Smooth muscle cell (in vitro differentiated cells): ENCODE measurements around the gene FSCN2. TPM values are rescaled to one million over a fixed set of nuclear protein-coding genes. Genes with fewer than 3 reads are reported as not detected.

Experiments used
- DNase-seq: peaks from one replicate; lab custom pipeline; 2025; ENCODE audit not compliant: unreplicated experiment; lab: John Stamatoyannopoulos, UW
- H2AFZ ChIP-seq: fragments of 200-600 bp; sonication (generic); 2 replicates; pipeline ENCODE4 v1.6.0; 2016; ENCODE audit warnings: antibody characterized with exemption, low read depth, mild to moderate bottlenecking
- H3F3A ChIP-seq: fragments of 200-600 bp; sonication (generic); 2 replicates; pipeline ENCODE4 v1.6.0; 2017; ENCODE audit warnings: antibody characterized with exemption, low read depth
- H3K27ac ChIP-seq: fragments of 200-600 bp; sonication (generic); 2 replicates; pipeline ENCODE4 v1.5.1; 2016; ENCODE audit warnings: low read depth, mild to moderate bottlenecking
- H3K27me3 ChIP-seq: fragments of 200-600 bp; sonication (generic); 2 replicates; pipeline ENCODE4 v1.6.1; 2016; ENCODE audit warnings: low read depth, mild to moderate bottlenecking
- H3K36me3 ChIP-seq: fragments of 200-600 bp; sonication (generic); 2 replicates; pipeline ENCODE4 v1.5.1; 2016; ENCODE audit warnings: low read depth
- H3K4me1 ChIP-seq: fragments of 200-600 bp; sonication (generic); 2 replicates; pipeline ENCODE4 v1.5.1; 2016; ENCODE audit warnings: low read depth
- H3K4me2 ChIP-seq: fragments of 200-600 bp; sonication (generic); 2 replicates; pipeline ENCODE4 v1.6.0; 2016; ENCODE audit warnings: mild to moderate bottlenecking
- H3K4me3 ChIP-seq: fragments of 200-600 bp; sonication (generic); 2 replicates; pipeline ENCODE4 v1.5.1; 2016; ENCODE audit warnings: mild to moderate bottlenecking
- H3K79me2 ChIP-seq: fragments of 200-600 bp; sonication (generic); 2 replicates; pipeline ENCODE4 v1.6.0; 2016; ENCODE audit warnings: low read depth, mild to moderate bottlenecking
- H3K9ac ChIP-seq: fragments of 200-600 bp; sonication (generic); 2 replicates; pipeline ENCODE4 v1.6.0; 2016; ENCODE audit warnings: low read depth
- H3K9me3 ChIP-seq: fragments of 200-600 bp; sonication (generic); replicated peaks from 2 replicates; pipeline ENCODE4 v1.5.1; 2016; ENCODE audit warnings: low read depth
- H4K20me1 ChIP-seq: fragments of 200-600 bp; sonication (generic); 2 replicates; pipeline ENCODE4 v1.6.0; 2016; ENCODE audit warnings: low read depth
- CTCF ChIP-seq: fragments of 200-600 bp; sonication (generic); IDR thresholded peaks from 2 replicates; pipeline ENCODE4 v1.5.1; 2017; ENCODE audit warnings: borderline replicate concordance, mild to moderate bottlenecking, antibody characterized with exemption; ENCODE audit not compliant: insufficient read depth, poor library complexity, severe bottlenecking
- WGBS: methylation state at CpG from one replicate; pipeline ENCODE4 v1.1.7; 2016; ENCODE audit warnings: low lambda C conversion rate; 5-methylcytosine and 5-hydroxymethylcytosine counted together
- polyA plus RNA-seq: library from polyadenylated mRNA; unstranded; fragments of >200 nt; fragmentation: Nextera tagmentation; extraction: Ambion mirVana; gene quantifications from 2 replicates; pipeline ENCODE4 v1.2.1, GENCODE V29; 2016
- total RNA-seq: library from RNA; depleted of rRNA; stranded (reverse); fragments of >200 nt; gene quantifications from 2 replicates; pipeline ENCODE4 v1.2.3, GENCODE V29; 2014

FSCN2 gene
- total and polyA plus RNA-seq, 2 experiments from 2014 or later = 0.63 to 0.72 TPM

DNA sequence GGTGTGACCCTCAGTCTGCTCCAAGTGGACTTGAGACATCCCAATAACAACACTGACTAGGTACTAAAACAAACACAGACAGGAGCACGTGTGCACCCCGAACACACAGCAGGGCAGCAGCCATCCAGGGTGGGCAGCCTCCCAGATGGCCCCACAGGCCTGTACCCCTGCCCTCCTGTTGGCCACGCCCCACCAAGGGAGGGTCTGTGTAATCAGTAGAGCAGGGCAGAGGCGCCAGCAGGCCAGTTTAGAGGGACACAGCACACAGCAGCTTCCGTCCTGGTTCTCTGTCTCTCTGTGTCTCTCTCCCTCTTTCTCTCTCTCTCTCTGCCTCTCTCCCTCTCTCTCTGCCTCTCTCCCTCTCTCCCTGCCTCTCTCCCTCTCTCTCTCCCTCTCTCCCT, 37.0 kb upstream of the FSCN2 start:
- H3K36me3 ChIP-seq = no peaks in the 10 kb centered on the region
- TF ChIP-seq CTCF = no peak
- H3K9me3 ChIP-seq = no peaks in the 10 kb centered on the region
- no peak overlapping the region for H3K9ac ChIP-seq
- no peak overlapping the region for H3K27ac ChIP-seq
- DNase-seq = no peak
- H3F3A ChIP-seq = no peaks in the 10 kb centered on the region
- H4K20me1 ChIP-seq = no peaks in the 10 kb centered on the region
- H3K27me3 ChIP-seq = no peaks in the 10 kb centered on the region
- no peaks in the 10 kb centered on the region for H3K79me2 ChIP-seq
- H3K4me1 ChIP-seq = peaks cover 26% of the 10 kb centered on the region
- H3K4me3 ChIP-seq = no peak overlapping the region
- H3K4me2 ChIP-seq = no peak overlapping the region
- WGBS = 82% methylated on average over 3 of the region's 5 CpGs
- H2AFZ ChIP-seq = no peak overlapping the region

DNA sequence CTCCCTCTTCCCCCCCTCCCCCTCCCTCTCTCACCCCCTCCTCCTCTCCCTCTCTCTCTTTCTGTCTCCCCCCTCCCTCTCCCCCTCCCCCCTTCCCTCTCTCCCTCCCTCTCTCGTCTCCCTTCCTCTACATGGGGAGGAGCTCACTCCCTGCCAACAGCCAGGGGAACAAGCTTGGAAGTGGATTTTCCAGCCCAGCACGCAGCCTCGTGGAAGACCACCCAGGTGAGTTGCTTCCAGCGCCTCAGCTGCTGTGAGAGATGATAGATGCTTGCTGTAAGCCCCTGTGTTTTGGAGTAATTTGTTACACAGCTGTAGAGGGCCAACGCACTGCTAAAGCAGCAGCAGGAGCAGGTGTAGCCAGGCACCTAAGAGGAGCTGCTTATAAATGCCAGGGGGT, 36.4 kb upstream of the FSCN2 start:
- Histone ChIP-seq H3K27me3 (no peaks in the 10 kb centered on the region), H3K79me2 (no peaks in the 10 kb centered on the region), H3K4me3 (no peak overlapping the region), H3K27ac (no peak overlapping the region), H3F3A (no peaks in the 10 kb centered on the region), H3K4me1 (peaks cover 26% of the 10 kb centered on the region), H2AFZ (no peak overlapping the region), H3K9me3 (no peaks in the 10 kb centered on the region), H3K4me2 (no peak overlapping the region), H3K9ac (no peak overlapping the region), H4K20me1 (no peaks in the 10 kb centered on the region), H3K36me3 (no peaks in the 10 kb centered on the region)
- TF ChIP-seq CTCF = no peak
- no peak for DNase-seq
- 45% methylated on average over 4 of the region's 5 CpGs for WGBS

DNA sequence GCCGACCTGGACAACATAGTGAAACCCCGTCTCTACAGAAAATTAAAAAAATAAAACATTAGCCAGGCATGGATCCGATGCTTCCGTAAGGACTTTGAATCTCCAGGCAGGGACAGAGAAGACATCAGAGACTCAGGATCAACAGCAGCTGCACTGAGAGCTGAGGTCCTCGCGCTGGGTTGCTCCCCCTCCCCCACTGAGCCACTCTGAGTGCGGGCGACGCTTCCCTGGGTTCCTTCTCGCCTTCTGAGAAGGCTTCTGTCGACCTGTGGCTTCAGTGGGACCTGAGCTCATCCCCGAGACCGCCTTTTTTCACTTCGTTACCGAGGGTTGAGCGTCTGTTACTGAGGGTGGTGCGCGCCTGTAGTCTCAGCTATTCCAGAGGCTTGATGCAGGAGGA, 36.0 kb upstream of the FSCN2 start:
- Histone ChIP-seq H3K4me1 (peaks cover 26% of the 10 kb centered on the region), H3K27ac (no peak overlapping the region), H2AFZ (no peak overlapping the region), H3K36me3 (no peaks in the 10 kb centered on the region), H4K20me1 (no peaks in the 10 kb centered on the region), H3F3A (no peaks in the 10 kb centered on the region), H3K79me2 (no peaks in the 10 kb centered on the region), H3K9ac (no peak overlapping the region), H3K4me2 (no peak overlapping the region), H3K4me3 (no peak overlapping the region), H3K27me3 (no peaks in the 10 kb centered on the region), H3K9me3 (no peaks in the 10 kb centered on the region)
- DNase-seq = no peak
- TF ChIP-seq CTCF = no peak
- 67% methylated on average over 18 of the region's 18 CpGs for WGBS

GRCh38 chr17:81492706-81493105, 35.5 kb upstream of the FSCN2 start:
- whole genome bisulfite sequencing = 98% methylated on average over 9 of the region's 9 CpGs
- no peak for DNase-seq
- no peak overlapping the region for H3K4me3 ChIP-seq
- H3K79me2 ChIP-seq = no peaks in the 10 kb centered on the region
- H4K20me1 ChIP-seq = no peaks in the 10 kb centered on the region
- no peak overlapping the region for H3K4me2 ChIP-seq
- no peak overlapping the region for H3K9ac ChIP-seq
- no peak overlapping the region for H2AFZ ChIP-seq
- H3K27me3 ChIP-seq = no peaks in the 10 kb centered on the region
- no peak overlapping the region for H3K27ac ChIP-seq
- H3K36me3 ChIP-seq = no peaks in the 10 kb centered on the region
- TF ChIP-seq CTCF = no peak
- H3K9me3 ChIP-seq = no peaks in the 10 kb centered on the region
- H3K4me1 ChIP-seq = peaks cover 21% of the 10 kb centered on the region
- no peaks in the 10 kb centered on the region for H3F3A ChIP-seq
